ENCODE results near the gene NAT9. TPM values are rescaled to one million over a fixed set of nuclear protein-coding genes. Genes with fewer than 3 reads are reported as not detected.

Gene NAT9
- total and polyA plus RNA-seq, 2 donors (not counting 1 experiment from before 2014, with no cell fraction given) = 66.6 to 73.6 TPM

DNA sequence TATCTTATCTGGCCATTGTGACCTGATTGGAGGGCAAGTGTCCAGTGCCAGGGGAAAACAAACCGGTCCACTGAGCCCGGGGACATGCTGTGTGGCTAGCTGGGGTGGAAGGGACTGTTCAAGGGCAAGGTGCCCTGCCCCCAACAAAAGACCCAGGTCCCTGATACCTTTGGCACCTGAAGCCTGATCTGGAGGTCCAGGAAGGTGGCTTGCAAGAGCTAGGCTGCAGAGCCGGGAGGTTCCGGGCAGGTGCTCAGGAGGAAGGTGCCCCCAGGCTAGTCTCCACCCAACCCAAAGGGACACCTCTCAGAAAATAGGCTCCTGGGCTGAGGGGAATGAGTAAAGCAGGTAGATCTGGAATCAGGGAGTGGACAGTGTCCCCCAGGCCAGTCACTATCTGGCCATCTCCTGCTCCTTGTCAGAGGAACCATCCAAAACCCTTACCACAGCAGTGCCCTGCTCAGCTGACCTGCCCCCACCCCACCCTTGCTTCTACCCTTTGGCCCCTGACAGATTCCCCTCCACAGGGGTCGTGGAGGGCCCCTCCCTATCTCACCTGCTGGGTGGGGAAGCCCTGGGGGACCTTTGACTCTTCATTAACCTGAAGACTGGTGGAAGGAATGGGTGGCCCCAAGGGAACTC lies 6.2 kb downstream of the NAT9 start:
- peaks cover 3% of the 10 kb centered on the region for H3K79me2 ChIP-seq (ENCODE audit: control insufficient read depth, insufficient read depth, low read length)
- H3K36me3 ChIP-seq (replicated peaks in 1 of 2; ENCODE audit: control extremely low read depth in 1 of 2, control insufficient read depth in 1 of 2, extremely low read depth in 1 of 2, insufficient read depth in 2 of 2, low read length in 1 of 2) = peaks cover 1 to 72% of the 10 kb centered on the region in 2 experiments
- H2AFZ ChIP-seq (ENCODE audit: insufficient read depth, low read depth, low read length, poor library complexity, severe bottlenecking) = no peak overlapping the region
- H3K9ac ChIP-seq (ENCODE audit: low read length) = no peak overlapping the region
- no peaks in the 10 kb centered on the region for H3K9me3 ChIP-seq (ENCODE audit: control extremely low read depth in 1 of 3, control insufficient read depth in 2 of 3, insufficient read depth in 1 of 3, low read length in 2 of 3)
- intact Hi-C loops (cut with micrococcal nuclease) = loop anchor here (1.0 kb wide), 3 partner anchors 22 to 113 kb away; partner anchors contain the start of gene NHERF1
- Mint-ChIP-seq H3K4me1 (peaks cover 12% of the 10 kb centered on the region), H3K27me3 (no peaks in the 10 kb centered on the region), H3K4me3 (no peak overlapping the region), H3K27ac (no peak overlapping the region), H3K9me3 (ENCODE audit: insufficient read depth) (no peaks in the 10 kb centered on the region)
- DNase-seq (no peak), ATAC-seq (ENCODE audit: low read depth) (no peak)
- WGBS (ENCODE audit: insufficient coverage) = 92% methylated on average over 2 of the region's 5 CpGs
- POLR2A ChIA-PET = interaction anchor here (1.3 kb wide), 1 partner anchor 31 kb away, joined by 7 read pairs; no protein-coding TSS in a partner anchor
- no peak for TF ChIP-seq EZH2 (IDR thresholded peaks at IDR 0.05; ENCODE audit: borderline replicate concordance, insufficient read depth, low read depth, low read length, poor library complexity, severe bottlenecking)
- TF ChIP-seq, protein P1, sequence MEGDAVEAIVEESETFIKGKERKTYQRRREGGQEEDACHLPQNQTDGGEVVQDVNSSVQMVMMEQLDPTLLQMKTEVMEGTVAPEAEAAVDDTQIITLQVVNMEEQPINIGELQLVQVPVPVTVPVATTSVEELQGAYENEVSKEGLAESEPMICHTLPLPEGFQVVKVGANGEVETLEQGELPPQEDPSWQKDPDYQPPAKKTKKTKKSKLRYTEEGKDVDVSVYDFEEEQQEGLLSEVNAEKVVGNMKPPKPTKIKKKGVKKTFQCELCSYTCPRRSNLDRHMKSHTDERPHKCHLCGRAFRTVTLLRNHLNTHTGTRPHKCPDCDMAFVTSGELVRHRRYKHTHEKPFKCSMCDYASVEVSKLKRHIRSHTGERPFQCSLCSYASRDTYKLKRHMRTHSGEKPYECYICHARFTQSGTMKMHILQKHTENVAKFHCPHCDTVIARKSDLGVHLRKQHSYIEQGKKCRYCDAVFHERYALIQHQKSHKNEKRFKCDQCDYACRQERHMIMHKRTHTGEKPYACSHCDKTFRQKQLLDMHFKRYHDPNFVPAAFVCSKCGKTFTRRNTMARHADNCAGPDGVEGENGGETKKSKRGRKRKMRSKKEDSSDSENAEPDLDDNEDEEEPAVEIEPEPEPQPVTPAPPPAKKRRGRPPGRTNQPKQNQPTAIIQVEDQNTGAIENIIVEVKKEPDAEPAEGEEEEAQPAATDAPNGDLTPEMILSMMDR (IDR thresholded peaks at IDR 0.05) = no peak
- CTCF ChIA-PET = interaction anchor here (0.7 to 9.5 kb wide), 17 partner anchors 10 to 560 kb away, joined by 3 to 191 read pairs (median 7); partner anchors contain the start of genes CD300H, NHERF1 and RAB37
- H3K27me3 ChIP-seq (replicated peaks in 1 of 4; ENCODE audit: control extremely low read depth in 1 of 4, control insufficient read depth in 3 of 4, insufficient read depth in 4 of 4, low read length in 3 of 4) = no peaks in the 10 kb centered on the region
- H3K4me3 ChIP-seq (ENCODE audit: control extremely low read depth in 1 of 5, extremely low read depth in 1 of 5, insufficient read depth in 1 of 5, low read depth in 2 of 5, low read length in 4 of 5) = no peak overlapping the region
- peaks cover 41% of the 10 kb centered on the region for H4K20me1 ChIP-seq (ENCODE audit: control insufficient read depth, insufficient read depth, low read length, poor library complexity, severe bottlenecking)
- H3K27ac ChIP-seq (ENCODE audit: low read length in 2 of 2) = no peak overlapping the region
- no peak overlapping the region for H3K4me2 ChIP-seq (replicated peaks; ENCODE audit: low read depth, low read length, poor library complexity, severe bottlenecking)
- no peaks in the 10 kb centered on the region for H3K4me1 ChIP-seq (ENCODE audit: control insufficient read depth in 2 of 2, insufficient read depth in 2 of 2, low read length in 2 of 2)

DNA sequence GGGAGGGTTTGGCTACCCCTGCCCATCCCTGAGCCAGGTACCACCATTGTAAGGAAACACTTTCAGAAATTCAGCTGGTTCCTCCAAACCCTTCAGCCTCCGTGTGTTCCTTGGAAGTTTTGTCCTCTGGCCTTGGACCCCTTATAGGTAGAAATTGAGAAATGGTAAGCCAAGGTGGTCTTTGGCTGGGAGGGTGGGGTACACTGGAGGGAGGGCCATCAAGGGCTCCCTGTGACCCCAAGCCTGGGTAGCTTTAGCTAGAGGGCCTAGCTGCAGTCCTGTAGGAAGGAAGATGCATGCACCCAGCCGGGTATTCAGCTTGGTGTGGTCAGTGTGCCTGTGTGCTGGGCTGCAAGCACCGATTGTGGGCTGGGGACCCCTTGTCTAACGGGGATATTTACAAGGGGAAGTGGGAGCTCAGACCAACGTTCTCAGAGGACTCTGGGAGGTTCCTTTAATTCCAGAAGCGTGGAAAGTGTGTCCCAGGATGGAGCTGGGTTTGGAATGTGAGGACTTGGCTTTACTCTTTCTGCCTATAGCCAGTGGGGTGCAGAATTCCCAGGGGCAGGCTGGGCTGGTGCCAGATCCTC lies 6.8 kb downstream of the NAT9 start:
- H4K20me1 ChIP-seq (ENCODE audit: control insufficient read depth, insufficient read depth, low read length, poor library complexity, severe bottlenecking) = peaks cover 44% of the 10 kb centered on the region

More for the DNA sequence above, 6.8 kb downstream of the NAT9 start:
- Histone ChIP-seq H2AFZ (ENCODE audit: insufficient read depth, low read depth, low read length, poor library complexity, severe bottlenecking) (no peak overlapping the region), H3K9ac (ENCODE audit: low read length) (no peak overlapping the region), H3K36me3 (replicated peaks in 1 of 2; ENCODE audit: control extremely low read depth in 1 of 2, control insufficient read depth in 1 of 2, extremely low read depth in 1 of 2, insufficient read depth in 2 of 2, low read length in 1 of 2) (peaks cover 1 to 73% of the 10 kb centered on the region in 2 experiments), H3K4me2 (replicated peaks; ENCODE audit: low read depth, low read length, poor library complexity, severe bottlenecking) (no peak overlapping the region), H3K9me3 (ENCODE audit: control extremely low read depth in 1 of 3, control insufficient read depth in 2 of 3, insufficient read depth in 1 of 3, low read length in 2 of 3) (no peaks in the 10 kb centered on the region), H3K27me3 (replicated peaks in 1 of 4; ENCODE audit: control extremely low read depth in 1 of 4, control insufficient read depth in 3 of 4, insufficient read depth in 4 of 4, low read length in 3 of 4) (no peaks in the 10 kb centered on the region), H3K79me2 (ENCODE audit: control insufficient read depth, insufficient read depth, low read length) (no peaks in the 10 kb centered on the region), H3K27ac (ENCODE audit: low read length in 2 of 2) (no peak overlapping the region), H3K4me3 (ENCODE audit: control extremely low read depth in 1 of 5, extremely low read depth in 1 of 5, insufficient read depth in 1 of 5, low read depth in 2 of 5, low read length in 4 of 5) (no peak overlapping the region), H3K4me1 (ENCODE audit: control insufficient read depth in 2 of 2, insufficient read depth in 2 of 2, low read length in 2 of 2) (no peaks in the 10 kb centered on the region)
- Mint-ChIP-seq H3K4me1 (peaks cover 12% of the 10 kb centered on the region), H3K9me3 (ENCODE audit: insufficient read depth) (no peaks in the 10 kb centered on the region), H3K4me3 (no peak overlapping the region), H3K27ac (no peak overlapping the region), H3K27me3 (no peaks in the 10 kb centered on the region)
- DNase-seq (no peak), ATAC-seq (ENCODE audit: low read depth) (no peak)
- CTCF ChIA-PET = interaction anchor here (0.7 to 9.5 kb wide), 12 partner anchors 9 to 560 kb away, joined by 3 to 191 read pairs (median 8); partner anchors contain the start of genes CD300H, NHERF1 and RAB37
- 83% methylated on average over 5 of the region's 6 CpGs for WGBS (ENCODE audit: insufficient coverage)
- TF ChIP-seq, protein P1 (IDR thresholded peaks at IDR 0.05) = no peak
- no peak for TF ChIP-seq EZH2 (IDR thresholded peaks at IDR 0.05; ENCODE audit: borderline replicate concordance, insufficient read depth, low read depth, low read length, poor library complexity, severe bottlenecking)
- intact Hi-C loops (cut with micrococcal nuclease) = no loop called here
- POLR2A ChIA-PET = no interaction called here

All from B cell (primary cell).